Liver (tissue), 9 donors: ENCODE measurements around the gene IL17RB. TPM values are rescaled to one million over a fixed set of nuclear protein-coding genes. Genes with fewer than 3 reads are reported as not detected.

ENCODE experiments used
- DNase-seq: peaks from one replicate; pipeline ENCODE4 v3.0.0-alpha.2; 2017; ENCODE audit warnings: low spot score
- H3K27ac ChIP-seq, 2 donors: one replicate each; pipeline ENCODE4 v1.7.0; 2013; ENCODE audit warnings: inconsistent platforms in 2 of 2, low read length in 2 of 2, control low read depth in 1 of 2, low read depth in 1 of 2, mild to moderate bottlenecking in 1 of 2
- H3K27me3 ChIP-seq, 4 donors: one replicate each; pipeline versions ENCODE4 v1.6.1 to v1.7.0; 2013; ENCODE audit warnings: low read length in 3 of 4, inconsistent platforms in 1 of 4, mild to moderate bottlenecking in 1 of 4, moderate library complexity in 1 of 4; ENCODE audit not compliant: control insufficient read depth in 4 of 4, insufficient read depth in 4 of 4
- H3K36me3 ChIP-seq, 4 donors: one replicate each; pipeline versions ENCODE4 v1.6.1 to v1.7.0; 2013; ENCODE audit warnings: low read length in 3 of 4, mild to moderate bottlenecking in 3 of 4, low read depth in 1 of 4, moderate library complexity in 1 of 4; ENCODE audit not compliant: control insufficient read depth in 4 of 4, insufficient read depth in 3 of 4
- H3K4me1 ChIP-seq, 4 donors: one replicate each; pipeline versions ENCODE4 v1.6.1 to v1.7.0; 2013; ENCODE audit warnings: low read length in 3 of 4, mild to moderate bottlenecking in 3 of 4, moderate library complexity in 1 of 4; ENCODE audit not compliant: control insufficient read depth in 4 of 4, insufficient read depth in 4 of 4
- H3K4me3 ChIP-seq, 3 donors: one replicate each; pipeline versions ENCODE4 v1.6.1 to v1.7.0; 2013; ENCODE audit warnings: low read length in 3 of 3, control low read depth in 1 of 3, low read depth in 1 of 3, mild to moderate bottlenecking in 1 of 3
- H3K9ac ChIP-seq, 2 donors: one replicate each; pipeline ENCODE4 v1.7.0; 2013; ENCODE audit warnings: low read length in 2 of 2, mild to moderate bottlenecking in 2 of 2, moderate library complexity in 2 of 2, control low read depth in 1 of 2, low read depth in 1 of 2
- H3K9me3 ChIP-seq, 4 donors: one replicate each; pipeline versions ENCODE4 v1.6.1 to v1.7.0; 2013; ENCODE audit warnings: low read length in 3 of 4; ENCODE audit not compliant: control insufficient read depth in 4 of 4
- ATF3 ChIP-seq: IDR thresholded peaks from 2 replicates; pipeline ENCODE4 v1.6.1; 2016; ENCODE audit warnings: antibody characterized with exemption
- CTCF ChIP-seq: fragments of 150-350 bp; IDR thresholded peaks from 2 replicates; pipeline ENCODE4 v1.5.1; 2017; ENCODE audit warnings: improper control_type of control experiment, low read depth, low read length; ENCODE audit not compliant: missing input control
- EGR1 ChIP-seq, 2 donors: IDR thresholded peaks; 2 replicates each; pipeline ENCODE4 v1.6.1; 2016 to 2018; ENCODE audit warnings: antibody characterized with exemption in 2 of 2, low read depth in 2 of 2
- FOXA1 ChIP-seq: IDR thresholded peaks from 2 replicates; pipeline ENCODE4 v1.6.1; 2016; ENCODE audit warnings: antibody characterized with exemption
- FOXA2 ChIP-seq: IDR thresholded peaks from 2 replicates; pipeline ENCODE4 v1.6.1; 2016; ENCODE audit warnings: antibody characterized with exemption
- GABPA ChIP-seq, 2 donors: IDR thresholded peaks in 1 of 2; conservative IDR thresholded peaks in 1 of 2; 2 replicates each; pipeline ENCODE4 v1.6.1; 2016; ENCODE audit warnings: antibody characterized with exemption in 2 of 2, mild to moderate bottlenecking in 1 of 2, moderate library complexity in 1 of 2
- HNF4A ChIP-seq, 2 donors: conservative IDR thresholded peaks; 2 replicates each; pipeline ENCODE4 v1.6.1; 2016; ENCODE audit warnings: antibody characterized with exemption in 2 of 2, mild to moderate bottlenecking in 2 of 2
- HNF4G ChIP-seq: IDR thresholded peaks from 2 replicates; pipeline ENCODE4 v1.6.1; 2016; ENCODE audit warnings: antibody characterized with exemption
- JUND ChIP-seq, 2 donors: IDR thresholded peaks; 2 replicates each; pipeline ENCODE4 v1.6.1; 2016; ENCODE audit warnings: antibody characterized with exemption in 2 of 2
- MAX ChIP-seq: IDR thresholded peaks from 2 replicates; pipeline ENCODE4 v1.6.1; 2016; ENCODE audit warnings: antibody characterized with exemption
- NR2F2 ChIP-seq: IDR thresholded peaks from 2 replicates; pipeline ENCODE4 v1.6.1; 2016; ENCODE audit warnings: antibody characterized with exemption
- RAD21 ChIP-seq, 2 donors: IDR thresholded peaks; 2 replicates each; pipeline ENCODE4 v1.6.1; 2016; ENCODE audit warnings: antibody characterized with exemption in 2 of 2, mild to moderate bottlenecking in 2 of 2
- REST ChIP-seq: IDR thresholded peaks from 2 replicates; pipeline ENCODE4 v1.6.1; 2016; ENCODE audit warnings: antibody characterized with exemption, mild to moderate bottlenecking
- RXRA ChIP-seq, 2 donors: IDR thresholded peaks; 2 replicates each; pipeline ENCODE4 v1.6.1; 2017 to 2018; ENCODE audit warnings: antibody characterized with exemption in 2 of 2, mild to moderate bottlenecking in 1 of 2
- SP1 ChIP-seq: IDR thresholded peaks from 2 replicates; pipeline ENCODE4 v1.6.1; 2018; ENCODE audit warnings: antibody characterized with exemption, mild to moderate bottlenecking
- TAF1 ChIP-seq: conservative IDR thresholded peaks from 2 replicates; pipeline ENCODE4 v1.6.1; 2016; ENCODE audit warnings: antibody characterized with exemption, mild to moderate bottlenecking
- YY1 ChIP-seq: IDR thresholded peaks from 2 replicates; pipeline ENCODE4 v1.6.1; 2016; ENCODE audit warnings: antibody characterized with exemption, mild to moderate bottlenecking
- ZBTB33 ChIP-seq: IDR thresholded peaks from 2 replicates; pipeline ENCODE4 v1.6.1; 2016; ENCODE audit warnings: antibody characterized with exemption
- WGBS: extraction: QIAGEN DNeasy Blood & Tissue Kit; methylation state at CpG from one replicate; pipeline ENCODE4 v1.1.7; 2013; 5-methylcytosine and 5-hydroxymethylcytosine counted together
- polyA plus RNA-seq, 2 donors: library from polyadenylated mRNA; stranded (reverse) in 1 of 2; unstranded in 1 of 2; fragments of 200-250 nt in 1 of 2; fragments of >200 nt in 1 of 2; fragmentation: Nextera tagmentation in 1 of 2; extraction: Ambion mirVana in 1 of 2; gene quantifications; one replicate each; pipeline versions ENCODE4 v1.2.1 to v1.2.3, GENCODE V29; 2013 to 2015
- total RNA-seq, 2 donors: library from RNA; depleted of rRNA; stranded (reverse); fragments of >200 nt; gene quantifications; one replicate each; pipeline ENCODE4 v1.2.3, GENCODE V29; 2014
- donor health status: healthy.
- donor health status: healthy.
- donor health status: healthy.
- donor health status: healthy.
- donor health status: healthy.

IL17RB gene
- total and polyA plus RNA-seq, 4 donors, result 11.8 to 21.6 (median 15.8) TPM

GRCh38 chr3:53892286-53892637 is 45.9 kb downstream of the IL17RB start:
- no peaks in the 10 kb centered on the region for H3K9me3 ChIP-seq
- H3K4me1 ChIP-seq, result peaks cover 0 to 19% (median 12%) of the 10 kb centered on the region in 4 donors
- peaks cover 0 to under 1% (median 0%) of the 10 kb centered on the region in 4 donors for H3K27me3 ChIP-seq
- WGBS, result 45% methylated on average over 4 of the region's 4 CpGs
- H3K9ac ChIP-seq, result peak overlapping the region; percentile 86 to 91
- peak overlapping the region; percentile 64 to 95 (median 72) for H3K4me3 ChIP-seq
- H3K27ac ChIP-seq, result peak overlapping the region; percentile 93 to 96
- TF ChIP-seq REST (no peak), EGR1 (IDR thresholded peaks at IDR 0.05; ENCODE audit: low read depth in 2 of 2) (no peak), ZBTB33 (no peak), JUND (IDR thresholded peaks at IDR 0.05) (no peak), CTCF (no peak), MAX (no peak), HNF4A (conservative IDR thresholded peaks at IDR 0.05) (no peak), YY1 (no peak), RXRA (IDR thresholded peaks at IDR 0.05) (no peak), FOXA1 (no peak), HNF4G (no peak), RAD21 (IDR thresholded peaks at IDR 0.05) (no peak), FOXA2 (no peak)
- DNase-seq, result no peak
- H3K36me3 ChIP-seq, result peaks cover 0 to 7% (median 5%) of the 10 kb centered on the region in 4 donors

- Histone ChIP-seq H3K4me1 (no peaks in the 10 kb centered on the region), H3K27me3 (peaks cover 0 to 5% (median 3%) of the 10 kb centered on the region in 4 donors), H3K27ac (no peak overlapping the region), H3K36me3 (no peaks in the 10 kb centered on the region), H3K9ac (no peak overlapping the region), H3K4me3 (no peak overlapping the region), H3K9me3 (no peaks in the 10 kb centered on the region)
- TF ChIP-seq NR2F2, result no peak
- TF ChIP-seq FOXA2, result no peak
- TF ChIP-seq FOXA1, result no peak
- TF ChIP-seq GABPA (IDR thresholded peaks at IDR 0.05 in 1 of 2, conservative IDR thresholded peaks at IDR 0.05 in 1 of 2), result no peak
- no peak for TF ChIP-seq TAF1
- no peak for TF ChIP-seq RAD21 (IDR thresholded peaks at IDR 0.05)
- no peak for TF ChIP-seq SP1
- TF ChIP-seq HNF4G, result no peak
- TF ChIP-seq ZBTB33, result no peak
- TF ChIP-seq EGR1 (IDR thresholded peaks at IDR 0.05; ENCODE audit: low read depth in 2 of 2), result no peak
- no peak for TF ChIP-seq JUND (IDR thresholded peaks at IDR 0.05)
- TF ChIP-seq RXRA (IDR thresholded peaks at IDR 0.05), result no peak
- TF ChIP-seq ATF3, result no peak
- no peak for TF ChIP-seq CTCF
- TF ChIP-seq YY1, result no peak
- WGBS, result 67% methylated on average over 2 of the region's 2 CpGs
- DNase-seq, result no peak
These were observed 53.4 kb downstream of the IL17RB start for GRCh38 chr3:53899750-53900149.
